ENCODE results near the gene SFTA2. TPM values are rescaled to one million over a fixed set of nuclear protein-coding genes. Genes with fewer than 3 reads are reported as not detected.
A peak's percentile ranks its signal among the peaks of the same experiment; 100 is the strongest.

SFTA2 gene
- total RNA-seq, 4 donors from 2014 or later = 0.36 TPM; not detected in 3

GRCh38 chr6:30894381-30894780 lies 37.6 kb downstream of the SFTA2 start:
- TF ChIP-seq CTCF (IDR thresholded peaks at IDR 0.05) (no peak), POLR2A (IDR thresholded peaks at IDR 0.05) (no peak)
- DNase-seq (ENCODE audit: low spot score in 2 of 2) = no peak
- H3K4me3 ChIP-seq (ENCODE audit: low read depth, poor library complexity, severe bottlenecking) = no peak overlapping the region
- intact Hi-C loops (cut with DNase I; ENCODE audit: low total_unique reads) = no loop called here
- 84 to 85% methylated on average over 12 of the region's 12 CpGs for WGBS, 2 donors

GRCh38 chr6:30893666-30894065 lies 38.3 kb downstream of the SFTA2 start:
- intact Hi-C loops (cut with DNase I; ENCODE audit: low total_unique reads) = no loop called here
- WGBS, 2 donors = 87 to 96% methylated on average over 8 of the region's 8 CpGs
- H3K4me3 ChIP-seq (ENCODE audit: low read depth, poor library complexity, severe bottlenecking) = no peak overlapping the region
- DNase-seq (ENCODE audit: low spot score in 2 of 2) = no peak
- TF ChIP-seq CTCF (IDR thresholded peaks at IDR 0.05) (no peak), POLR2A (IDR thresholded peaks at IDR 0.05) (no peak)

GRCh38 chr6:30893001-30893591 lies 38.9 kb downstream of the SFTA2 start:
- TF ChIP-seq POLR2A (IDR thresholded peaks at IDR 0.05) (no peak), CTCF (IDR thresholded peaks at IDR 0.05) (no peak)
- WGBS, 2 donors = 82 to 91% methylated on average over 7 to 16 of the region's 16 CpGs
- intact Hi-C loops (cut with DNase I; ENCODE audit: low total_unique reads) = no loop called here
- no peak overlapping the region for H3K4me3 ChIP-seq (ENCODE audit: low read depth, poor library complexity, severe bottlenecking)
- peak in 1 of 2 donors; percentile 63 for DNase-seq (ENCODE audit: low spot score in 2 of 2)

GRCh38 chr6:30891816-30892538 lies 40.0 kb downstream of the SFTA2 start:
- no peak overlapping the region for H3K4me3 ChIP-seq (ENCODE audit: low read depth, poor library complexity, severe bottlenecking)
- intact Hi-C loops (cut with DNase I; ENCODE audit: low total_unique reads) = no loop called here
- peak in 1 of 2 donors; percentile 67 for DNase-seq (ENCODE audit: low spot score in 2 of 2)
- 86 to 89% methylated on average over 18 to 21 of the region's 21 CpGs for WGBS, 2 donors
- TF ChIP-seq POLR2A (IDR thresholded peaks at IDR 0.05) = no peak
- TF ChIP-seq CTCF (IDR thresholded peaks at IDR 0.05) = no peak

GRCh38 chr6:30891450-30891723 lies 40.6 kb downstream of the SFTA2 start:
- TF ChIP-seq CTCF (IDR thresholded peaks at IDR 0.05) (no peak), POLR2A (IDR thresholded peaks at IDR 0.05) (no peak)
- intact Hi-C loops (cut with DNase I; ENCODE audit: low total_unique reads) = no loop called here
- DNase-seq (ENCODE audit: low spot score in 2 of 2) = no peak
- no peak overlapping the region for H3K4me3 ChIP-seq (ENCODE audit: low read depth, poor library complexity, severe bottlenecking)
- WGBS, 2 donors = 81 to 89% methylated on average over 4 of the region's 4 CpGs
